Measurements from ENCODE around the gene MUCL3.
"Not testable (repeated sequence)": the region's sequence is repeated elsewhere in the genome, so short reads cannot be mapped to it uniquely, and the experiment has no call there.

MUCL3 gene

DNA sequence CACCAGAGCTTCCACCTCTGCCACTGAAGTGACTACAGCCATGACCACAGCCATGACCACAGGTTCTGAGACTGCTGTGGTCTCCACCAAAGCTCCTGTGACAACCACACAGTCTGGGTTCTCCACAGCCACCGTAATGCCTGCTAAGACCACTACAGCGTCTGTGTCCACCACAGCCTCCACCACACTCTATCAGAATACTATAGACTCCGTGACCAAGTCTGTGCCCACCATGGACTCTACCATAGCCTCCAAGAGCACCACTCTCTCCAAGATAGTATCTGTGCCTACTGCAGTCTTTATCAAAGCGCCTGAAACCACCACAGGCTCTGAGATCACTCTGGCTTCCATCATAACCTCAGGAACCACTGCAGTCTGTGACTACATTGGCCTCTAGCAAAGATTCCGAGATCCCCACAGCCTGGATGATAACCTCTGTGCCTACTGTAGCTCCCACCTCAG, 24.4 kb downstream of the MUCL3 start:
- H3K27me3 ChIP-seq (ENCODE audit: control insufficient read depth, insufficient read depth, low read length) = peaks cover 24% of the 10 kb centered on the region

DNA sequence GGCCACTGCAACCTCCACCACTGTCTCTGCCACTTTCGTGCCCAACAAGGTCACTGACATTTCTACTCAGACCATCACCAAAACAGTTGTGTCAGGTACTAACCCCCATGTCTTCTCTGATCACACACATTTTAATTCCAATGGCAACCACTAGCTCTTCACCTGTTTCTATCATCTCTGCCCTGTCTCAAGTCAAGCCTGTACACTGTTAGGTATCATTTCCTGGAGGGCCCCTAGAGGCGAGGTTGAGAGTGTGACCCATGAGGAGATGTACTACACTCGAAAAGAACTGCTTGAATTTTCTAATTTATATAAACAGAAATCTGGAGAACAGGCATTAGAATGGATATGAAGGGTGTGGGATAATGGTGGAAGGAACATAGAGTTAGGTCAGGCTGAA, 25.4 kb downstream of the MUCL3 start:
- no peak overlapping the region for H3K4me2 ChIP-seq (ENCODE audit: low read length)
- H3K27me3 ChIP-seq (ENCODE audit: control insufficient read depth, insufficient read depth, low read length) = peaks cover 21% of the 10 kb centered on the region
- no peaks in the 10 kb centered on the region for H3K36me3 ChIP-seq (ENCODE audit: insufficient read depth, low read length)
- peaks cover 7% of the 10 kb centered on the region for H3K4me1 ChIP-seq (ENCODE audit: control insufficient read depth, insufficient read depth, low read length)
- no peaks in the 10 kb centered on the region for H3K9me3 ChIP-seq (replicated peaks; ENCODE audit: low read length)
- no peak overlapping the region for H3K9ac ChIP-seq (ENCODE audit: low read depth, low read length)
- no peak overlapping the region for H3K4me3 ChIP-seq (ENCODE audit: low read length)

More for the DNA sequence above, 24.4 kb downstream of the MUCL3 start:
- Histone ChIP-seq H3K4me1 (ENCODE audit: control insufficient read depth, insufficient read depth, low read length) (peaks cover 7% of the 10 kb centered on the region), H3K4me3 (ENCODE audit: low read length) (no peak overlapping the region), H3K4me2 (ENCODE audit: low read length) (no peak overlapping the region), H3K9me3 (replicated peaks; ENCODE audit: low read length) (no peaks in the 10 kb centered on the region), H3K9ac (ENCODE audit: low read depth, low read length) (no peak overlapping the region), H3K36me3 (ENCODE audit: insufficient read depth, low read length) (no peaks in the 10 kb centered on the region)

- not testable (repeated sequence) for H3K9ac ChIP-seq (ENCODE audit: low read depth, low read length); H3K4me2 ChIP-seq (ENCODE audit: low read length); H3K4me3 ChIP-seq (ENCODE audit: low read length); H3K4me1 ChIP-seq (ENCODE audit: control insufficient read depth, insufficient read depth, low read length); H3K9me3 ChIP-seq (replicated peaks; ENCODE audit: low read length); H3K36me3 ChIP-seq (ENCODE audit: insufficient read depth, low read length)
- H3K27me3 ChIP-seq (ENCODE audit: control insufficient read depth, insufficient read depth, low read length) = peaks cover 41% of the 10 kb centered on the region
These were observed 28.4 kb downstream of the MUCL3 start for GRCh38 chr6:30969171-30969570.

GRCh38 chr6:30970946-30971345, 30.2 kb downstream of the MUCL3 start:
- Histone ChIP-seq H3K4me1 (ENCODE audit: control insufficient read depth, insufficient read depth, low read length) (no peaks in the 10 kb centered on the region), H3K4me2 (ENCODE audit: low read length) (no peak overlapping the region), H3K4me3 (ENCODE audit: low read length) (no peak overlapping the region), H3K36me3 (ENCODE audit: insufficient read depth, low read length) (no peaks in the 10 kb centered on the region), H3K27me3 (ENCODE audit: control insufficient read depth, insufficient read depth, low read length) (peaks cover 35% of the 10 kb centered on the region), H3K9ac (ENCODE audit: low read depth, low read length) (no peak overlapping the region), H3K9me3 (replicated peaks; ENCODE audit: low read length) (no peaks in the 10 kb centered on the region)

DNA sequence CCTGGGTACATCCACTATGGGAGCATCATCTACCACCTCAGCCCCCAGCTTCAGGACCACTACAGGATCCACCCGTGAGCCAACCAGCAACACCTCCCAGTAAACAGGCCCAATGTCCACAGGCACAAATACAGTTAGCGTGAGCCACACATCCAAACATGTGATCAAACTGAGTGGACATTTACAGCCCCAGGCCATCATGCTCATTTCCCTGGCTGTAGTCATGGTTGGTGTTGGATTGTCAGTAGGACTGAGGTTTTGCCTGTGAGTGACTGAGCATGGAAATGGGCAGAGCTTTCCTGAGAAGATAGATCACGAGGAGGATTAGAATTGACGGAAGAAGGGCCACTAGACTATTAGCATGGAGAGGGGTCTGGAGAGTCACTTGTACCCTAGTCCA, 32.0 kb downstream of the MUCL3 start:
- no peaks in the 10 kb centered on the region for H3K4me1 ChIP-seq (ENCODE audit: control insufficient read depth, insufficient read depth, low read length)
- no peaks in the 10 kb centered on the region for H3K9me3 ChIP-seq (replicated peaks; ENCODE audit: low read length)
- no peak overlapping the region for H3K9ac ChIP-seq (ENCODE audit: low read depth, low read length)
- H3K36me3 ChIP-seq (ENCODE audit: insufficient read depth, low read length) = no peaks in the 10 kb centered on the region
- no peak overlapping the region for H3K4me3 ChIP-seq (ENCODE audit: low read length)
- H3K27me3 ChIP-seq (ENCODE audit: control insufficient read depth, insufficient read depth, low read length) = peaks cover 35% of the 10 kb centered on the region
- no peak overlapping the region for H3K4me2 ChIP-seq (ENCODE audit: low read length)

DNA sequence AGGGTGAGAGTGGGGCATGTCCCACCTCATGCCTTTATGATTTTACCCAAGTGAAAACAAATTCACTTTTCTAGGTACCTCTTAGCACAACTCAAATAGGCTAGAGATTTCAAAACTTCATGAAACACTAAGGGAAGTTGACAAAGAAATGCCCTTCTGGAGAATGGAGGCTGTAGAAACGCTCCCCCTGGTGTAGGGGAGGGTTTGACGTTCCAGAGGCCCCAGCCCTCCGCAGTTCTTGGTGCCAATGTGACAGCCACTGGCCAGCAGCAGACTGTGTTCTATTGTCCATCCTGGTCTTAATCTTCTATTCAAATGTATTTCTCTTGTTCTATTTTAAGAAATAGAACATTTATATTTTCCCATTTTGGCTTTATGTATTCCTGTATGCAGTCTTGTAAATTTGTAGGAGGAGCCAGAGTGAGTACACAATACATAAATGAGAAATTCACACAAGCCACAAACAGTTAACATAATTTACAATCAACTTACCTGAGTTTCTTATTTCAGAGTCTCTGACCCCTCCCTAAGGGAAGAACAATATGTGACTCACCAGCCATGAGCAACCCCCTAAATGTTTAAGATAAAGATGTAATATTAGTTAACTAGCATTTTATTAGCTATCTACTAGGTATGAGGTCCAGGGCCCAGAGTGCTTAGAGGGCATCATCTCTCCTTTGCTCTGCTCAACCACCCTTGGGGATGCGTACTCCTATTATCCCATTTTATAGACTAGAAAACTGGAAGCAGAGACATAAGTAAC, 33.9 kb downstream of the MUCL3 start:
- Histone ChIP-seq H3K4me2 (ENCODE audit: low read length) (no peak overlapping the region), H3K9ac (ENCODE audit: low read depth, low read length) (no peak overlapping the region), H3K36me3 (ENCODE audit: insufficient read depth, low read length) (no peaks in the 10 kb centered on the region), H3K27me3 (ENCODE audit: control insufficient read depth, insufficient read depth, low read length) (peaks cover 41% of the 10 kb centered on the region), H3K4me3 (ENCODE audit: low read length) (no peak overlapping the region), H3K4me1 (ENCODE audit: control insufficient read depth, insufficient read depth, low read length) (no peaks in the 10 kb centered on the region), H3K9me3 (replicated peaks; ENCODE audit: low read length) (no peaks in the 10 kb centered on the region)

GRCh38 chr6:30979141-30979540, 38.4 kb downstream of the MUCL3 start:
- H3K36me3 ChIP-seq (ENCODE audit: insufficient read depth, low read length) = no peaks in the 10 kb centered on the region
- H3K27me3 ChIP-seq (ENCODE audit: control insufficient read depth, insufficient read depth, low read length) = peaks cover 30% of the 10 kb centered on the region
- no peak overlapping the region for H3K4me3 ChIP-seq (ENCODE audit: low read length)
- H3K4me1 ChIP-seq (ENCODE audit: control insufficient read depth, insufficient read depth, low read length) = peaks cover 8% of the 10 kb centered on the region
- no peak overlapping the region for H3K9ac ChIP-seq (ENCODE audit: low read depth, low read length)
- H3K9me3 ChIP-seq (replicated peaks; ENCODE audit: low read length) = no peaks in the 10 kb centered on the region
- no peak overlapping the region for H3K4me2 ChIP-seq (ENCODE audit: low read length)

- no peaks in the 10 kb centered on the region for H3K9me3 ChIP-seq (replicated peaks; ENCODE audit: low read length)
- H3K27me3 ChIP-seq (ENCODE audit: control insufficient read depth, insufficient read depth, low read length) = peaks cover 31% of the 10 kb centered on the region
- H3K4me1 ChIP-seq (ENCODE audit: control insufficient read depth, insufficient read depth, low read length) = peaks cover 8% of the 10 kb centered on the region
- H3K4me2 ChIP-seq (ENCODE audit: low read length) = no peak overlapping the region
- H3K36me3 ChIP-seq (ENCODE audit: insufficient read depth, low read length) = no peaks in the 10 kb centered on the region
- H3K4me3 ChIP-seq (ENCODE audit: low read length) = no peak overlapping the region
- no peak overlapping the region for H3K9ac ChIP-seq (ENCODE audit: low read depth, low read length)
These were observed 38.9 kb downstream of the MUCL3 start for GRCh38 chr6:30979690-30980089.

GRCh38 chr6:30981942-30982772, 41.4 kb downstream of the MUCL3 start:
- Histone ChIP-seq H3K9ac (ENCODE audit: low read depth, low read length) (no peak overlapping the region), H3K27me3 (ENCODE audit: control insufficient read depth, insufficient read depth, low read length) (peaks cover 26% of the 10 kb centered on the region), H3K36me3 (ENCODE audit: insufficient read depth, low read length) (no peaks in the 10 kb centered on the region), H3K4me2 (ENCODE audit: low read length) (peak overlapping the region; percentile 62), H3K4me3 (ENCODE audit: low read length) (peak overlapping the region; percentile 57), H3K4me1 (ENCODE audit: control insufficient read depth, insufficient read depth, low read length) (peaks cover 8% of the 10 kb centered on the region), H3K9me3 (replicated peaks; ENCODE audit: low read length) (no peaks in the 10 kb centered on the region)

GRCh38 chr6:30983439-30983838, 42.7 kb downstream of the MUCL3 start, which contains the start of gene MUC21:
TSS of gene MUC21 (plus strand) at chr6:30983718. CDS start at chr6:30983959, 241 bp downstream.
- H3K4me2 ChIP-seq (ENCODE audit: low read length) = peak within 1 kb of the TSS; percentile 62
- no peak within 1 kb of the TSS for H3K4me3 ChIP-seq (ENCODE audit: low read length)
- no peaks in the 10 kb centered on the region for H3K9me3 ChIP-seq (replicated peaks; ENCODE audit: low read length)
- H3K36me3 ChIP-seq (ENCODE audit: insufficient read depth, low read length) = no peaks in the 10 kb centered on the region
- H3K4me1 ChIP-seq (ENCODE audit: control insufficient read depth, insufficient read depth, low read length) = peaks cover 8% of the 10 kb centered on the region
- H3K27me3 ChIP-seq (ENCODE audit: control insufficient read depth, insufficient read depth, low read length) = peaks cover 22% of the 10 kb centered on the region
- H3K9ac ChIP-seq (ENCODE audit: low read depth, low read length) = no peak within 1 kb of the TSS

- no peak overlapping the region for H3K9ac ChIP-seq (ENCODE audit: low read depth, low read length)
- H3K4me2 ChIP-seq (ENCODE audit: low read length) = no peak overlapping the region
- H3K9me3 ChIP-seq (replicated peaks; ENCODE audit: low read length) = no peaks in the 10 kb centered on the region
- no peaks in the 10 kb centered on the region for H3K36me3 ChIP-seq (ENCODE audit: insufficient read depth, low read length)
- H3K27me3 ChIP-seq (ENCODE audit: control insufficient read depth, insufficient read depth, low read length) = peaks cover 22% of the 10 kb centered on the region
- H3K4me1 ChIP-seq (ENCODE audit: control insufficient read depth, insufficient read depth, low read length) = peaks cover 8% of the 10 kb centered on the region
- no peak overlapping the region for H3K4me3 ChIP-seq (ENCODE audit: low read length)
These were observed 44.7 kb downstream of the MUCL3 start for GRCh38 chr6:30985490-30985889.

Measured in skeletal muscle satellite cell (primary cell).